Colon (tissue), 2 donors: ENCODE data around the gene ZNF211.

Source experiments
- FAIRE-seq: peaks from 2 replicates; lab custom pipeline; 2012; peaks lifted over from hg19 to GRCh38; lab: Jason Lieb, UNC
- donor health status: control.
- donor health status: control.

ZNF211 gene

DNA sequence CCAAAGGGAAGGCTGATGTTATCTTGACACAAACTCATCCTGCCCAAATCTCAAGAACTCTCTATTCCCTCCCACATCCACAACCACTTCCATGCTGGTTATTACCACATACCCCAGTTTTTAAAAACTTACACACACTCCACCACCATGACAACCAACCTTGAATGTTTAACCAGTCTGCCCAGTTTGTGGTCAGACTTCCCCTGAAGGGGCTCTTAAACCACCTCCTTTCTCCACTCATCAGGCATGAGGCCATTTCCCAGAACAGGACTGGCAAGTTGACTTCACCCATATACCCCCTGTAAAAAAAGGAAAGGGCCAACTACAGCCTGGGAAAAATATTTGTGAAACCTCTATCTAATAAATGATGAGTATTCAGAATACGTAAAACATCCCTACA lies 23.4 kb downstream of the ZNF211 start:
- FAIRE-seq = no peak

DNA sequence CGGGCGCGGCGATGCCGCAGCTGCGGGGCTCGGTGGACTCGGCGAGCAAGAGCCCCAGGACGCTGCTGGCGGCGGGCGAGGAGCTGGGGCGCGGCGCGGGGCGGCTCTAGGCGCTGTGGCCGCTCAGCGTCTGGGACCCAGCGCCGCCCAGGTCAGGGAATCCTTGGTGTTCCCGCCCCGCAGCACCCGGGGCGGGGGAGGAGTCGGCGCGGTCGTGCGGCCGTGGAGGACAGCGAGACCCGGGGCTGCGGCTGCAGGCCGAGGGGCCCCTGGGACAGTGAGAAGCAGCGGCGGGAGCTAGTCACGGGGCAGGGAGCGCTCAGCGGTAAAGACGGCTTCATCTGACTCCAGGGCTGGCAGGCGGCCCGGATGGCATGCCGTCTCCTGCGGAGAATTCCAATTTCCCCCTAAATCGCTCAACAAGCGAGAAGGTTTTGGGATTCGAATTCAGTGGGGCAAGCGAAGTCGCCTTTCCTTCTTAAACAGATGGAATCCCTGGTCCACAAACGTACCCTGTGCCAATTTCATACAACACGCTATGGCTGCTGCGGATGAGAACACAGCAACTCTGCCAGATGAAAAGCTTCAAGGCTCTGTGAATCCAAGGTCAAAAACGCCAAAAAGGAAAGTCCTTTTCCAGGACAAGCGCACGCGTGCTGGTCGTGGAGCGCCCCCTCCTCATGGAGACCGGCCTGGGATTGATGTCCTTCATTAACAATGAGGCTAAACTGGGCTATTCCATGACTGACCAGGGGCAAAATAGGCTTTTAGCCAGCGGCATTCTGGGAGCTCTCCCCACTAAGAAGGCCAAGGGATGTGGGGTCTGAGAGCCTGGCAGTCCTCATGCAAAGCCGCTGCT lies 31.5 kb downstream of the ZNF211 start:
- no peak for FAIRE-seq

DNA sequence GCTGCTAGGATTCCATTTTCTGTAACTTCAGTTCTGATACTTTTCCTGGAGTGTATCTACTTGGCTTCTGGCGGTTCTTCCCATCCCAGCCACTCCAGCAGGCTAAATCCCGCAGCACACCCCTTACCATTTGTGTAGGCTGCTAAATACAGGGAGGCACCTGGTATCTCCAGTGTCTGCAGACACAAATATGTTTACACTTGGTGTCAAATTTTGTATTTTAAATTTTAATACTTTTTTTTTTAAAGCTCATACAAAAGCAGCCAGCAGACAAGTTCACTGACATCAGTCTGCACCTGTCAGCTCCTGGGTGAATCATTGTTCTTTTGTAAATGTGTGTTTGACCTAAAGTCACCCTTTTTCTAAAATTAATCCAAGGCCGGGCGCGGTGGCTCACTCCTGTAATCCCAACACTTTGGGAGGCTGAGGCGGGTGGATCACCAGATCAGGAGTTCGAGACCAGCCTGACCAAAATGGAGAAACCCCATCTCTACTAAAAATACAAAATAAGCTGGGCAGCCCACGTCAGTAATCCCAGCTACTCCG lies 32.4 kb downstream of the ZNF211 start:
- no peak for FAIRE-seq

DNA sequence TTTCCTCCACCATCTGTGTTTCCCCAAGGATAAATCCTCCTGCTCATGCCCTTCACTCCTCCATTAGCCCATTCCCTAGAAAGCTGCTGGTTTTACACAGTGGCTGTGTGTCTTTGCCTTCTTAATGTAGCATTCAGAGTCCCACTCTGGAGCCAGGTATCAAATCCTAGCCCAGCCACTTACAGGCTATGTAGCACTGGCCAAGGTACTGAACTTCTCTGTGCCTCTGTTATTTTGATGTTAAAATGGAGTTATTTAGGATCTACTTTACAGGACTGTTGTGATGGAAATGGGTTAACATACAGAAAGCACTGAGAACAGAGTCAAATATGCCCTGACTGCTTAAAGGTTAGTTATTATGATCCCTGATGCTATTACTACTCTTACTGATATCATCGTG lies 34.3 kb downstream of the ZNF211 start:
- no peak for FAIRE-seq

DNA sequence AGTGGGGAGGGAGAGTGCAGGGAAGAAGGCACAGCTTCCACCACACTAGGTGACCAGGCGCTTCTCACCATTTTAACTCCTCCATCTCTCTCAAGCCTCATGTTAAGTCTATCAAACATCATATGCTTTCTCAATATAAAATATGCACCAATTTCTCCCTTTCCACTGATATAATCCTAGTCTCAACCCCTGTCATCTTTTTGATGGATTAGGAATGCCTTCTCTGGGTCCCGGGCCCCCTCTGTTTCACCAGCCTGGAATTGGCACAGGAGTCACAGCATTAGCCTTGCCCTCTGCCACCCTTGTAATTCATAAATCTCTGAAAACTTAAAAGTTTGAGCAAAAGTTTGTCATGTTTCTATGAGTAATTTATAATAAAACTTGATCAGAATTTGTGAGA lies 35.7 kb downstream of the ZNF211 start, which contains the start of gene ZSCAN4:
TSS of gene ZSCAN4 (plus strand) at position 301 of the 400 bp plus-strand sequence. CDS start 7,211 bp downstream, outside the sequence.
- no peak for FAIRE-seq

DNA sequence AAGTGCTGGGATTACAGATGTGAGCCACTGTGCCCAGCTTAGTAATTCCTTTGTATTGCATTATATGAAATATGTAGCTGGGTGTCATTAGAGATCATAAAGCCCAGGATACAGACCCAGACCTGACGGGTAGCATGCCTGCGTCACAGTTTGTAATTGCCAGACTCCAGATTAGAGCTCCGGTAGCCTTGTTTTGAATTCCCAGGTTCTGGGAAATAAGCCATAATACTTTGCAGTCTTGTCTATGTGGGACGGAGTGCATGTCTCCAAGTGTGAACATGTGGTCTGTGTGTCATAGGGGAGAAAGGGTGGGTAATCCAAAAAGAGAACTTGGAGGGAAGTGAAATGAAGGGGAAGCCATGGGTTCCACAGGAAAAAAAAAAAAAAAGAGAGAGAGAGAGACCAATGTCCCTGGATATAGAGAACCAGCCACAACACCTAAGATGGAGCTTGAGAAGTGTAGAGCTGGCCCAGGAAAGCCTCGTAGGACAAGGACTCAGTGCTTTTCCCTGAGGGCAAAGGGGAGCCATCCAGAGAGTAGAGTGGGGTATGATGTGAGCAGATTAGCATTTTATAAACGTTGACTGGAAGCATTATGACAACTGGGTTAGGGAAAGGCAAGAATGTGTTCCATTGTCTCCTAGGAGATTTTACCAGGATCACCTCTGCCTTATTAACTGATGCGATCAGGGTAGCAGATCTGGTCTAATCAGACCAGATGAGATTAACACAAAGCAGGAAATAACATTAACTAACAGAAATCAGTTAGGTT lies 38.3 kb downstream of the ZNF211 start:
- no peak for FAIRE-seq

DNA sequence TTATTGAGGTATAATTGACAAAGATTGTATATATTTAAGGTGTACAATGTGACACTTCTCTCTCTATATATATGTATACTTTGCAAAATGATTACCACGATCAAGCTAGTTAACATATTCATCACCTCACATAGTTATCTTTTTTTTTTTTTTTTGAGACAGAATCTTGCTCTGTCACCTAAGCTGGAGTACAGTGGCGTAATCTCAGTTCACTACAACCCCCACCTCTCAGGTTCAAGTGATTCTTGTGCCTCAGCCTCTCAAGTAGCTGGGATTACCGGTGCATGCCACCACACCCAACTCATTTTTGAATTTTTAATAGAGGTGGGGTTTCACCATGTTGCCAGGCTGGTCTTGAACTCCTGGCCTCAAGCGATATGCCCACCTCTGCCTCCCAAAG lies 39.5 kb downstream of the ZNF211 start:
- no peak for FAIRE-seq

DNA sequence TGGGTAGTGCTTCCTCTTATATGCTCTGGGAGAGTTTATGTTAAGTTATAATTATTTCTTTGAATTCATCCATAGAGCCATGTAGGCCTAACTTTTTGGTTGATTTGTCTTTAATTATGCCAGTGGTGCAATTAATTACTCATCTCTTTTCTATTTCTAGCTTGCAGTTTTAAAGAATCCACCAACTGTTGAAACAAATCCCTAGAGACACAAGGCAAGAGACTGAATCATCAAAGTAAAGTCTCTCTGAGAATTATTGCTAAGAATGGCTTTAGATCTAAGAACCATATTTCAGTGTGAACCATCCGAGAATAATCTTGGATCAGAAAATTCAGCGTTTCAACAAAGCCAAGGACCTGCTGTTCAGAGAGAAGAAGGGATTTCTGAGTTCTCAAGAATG lies 42.9 kb downstream of the ZNF211 start:
- FAIRE-seq = no peak

DNA sequence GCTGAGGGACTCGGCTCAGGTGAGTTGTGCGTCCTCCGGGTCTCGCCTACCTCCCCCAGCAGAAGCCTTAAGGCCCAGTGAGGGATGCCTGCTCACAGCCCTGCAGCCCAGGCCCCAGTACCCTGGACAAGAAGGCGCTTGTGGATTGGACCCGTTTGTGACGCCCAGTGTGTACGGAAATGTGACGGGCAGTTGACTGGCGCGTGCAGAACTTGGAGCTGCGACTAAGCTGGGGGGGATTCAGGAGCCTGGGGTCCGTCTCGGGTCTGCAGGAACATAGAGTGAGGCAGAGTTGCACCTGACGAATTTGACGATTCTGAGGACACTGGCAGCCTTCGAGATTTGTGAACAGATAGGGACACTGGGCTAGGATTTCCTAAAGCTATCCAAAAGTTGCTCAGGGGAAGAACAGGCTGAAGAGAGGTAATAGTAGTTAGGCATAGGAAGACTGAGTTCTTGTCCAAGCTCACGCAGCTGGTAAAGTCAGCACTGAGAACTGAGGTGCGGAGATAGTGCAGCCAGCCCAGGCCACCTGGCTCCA lies 49.3 kb downstream of the ZNF211 start:
- no peak for FAIRE-seq

DNA sequence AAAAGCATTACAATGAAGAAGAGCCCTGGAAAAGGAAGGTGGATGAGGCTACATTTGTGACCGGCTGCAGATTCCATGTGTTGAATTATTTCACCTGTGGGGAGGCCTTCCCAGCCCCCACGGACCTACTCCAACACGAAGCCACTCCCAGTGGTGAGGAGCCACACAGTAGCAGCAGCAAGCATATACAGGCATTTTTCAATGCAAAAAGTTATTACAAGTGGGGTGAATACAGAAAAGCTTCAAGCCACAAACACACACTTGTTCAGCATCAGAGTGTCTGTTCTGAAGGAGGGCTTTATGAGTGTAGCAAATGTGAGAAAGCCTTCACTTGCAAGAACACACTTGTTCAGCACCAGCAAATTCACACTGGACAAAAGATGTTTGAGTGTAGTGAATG lies 53.8 kb downstream of the ZNF211 start:
- FAIRE-seq = no peak

DNA sequence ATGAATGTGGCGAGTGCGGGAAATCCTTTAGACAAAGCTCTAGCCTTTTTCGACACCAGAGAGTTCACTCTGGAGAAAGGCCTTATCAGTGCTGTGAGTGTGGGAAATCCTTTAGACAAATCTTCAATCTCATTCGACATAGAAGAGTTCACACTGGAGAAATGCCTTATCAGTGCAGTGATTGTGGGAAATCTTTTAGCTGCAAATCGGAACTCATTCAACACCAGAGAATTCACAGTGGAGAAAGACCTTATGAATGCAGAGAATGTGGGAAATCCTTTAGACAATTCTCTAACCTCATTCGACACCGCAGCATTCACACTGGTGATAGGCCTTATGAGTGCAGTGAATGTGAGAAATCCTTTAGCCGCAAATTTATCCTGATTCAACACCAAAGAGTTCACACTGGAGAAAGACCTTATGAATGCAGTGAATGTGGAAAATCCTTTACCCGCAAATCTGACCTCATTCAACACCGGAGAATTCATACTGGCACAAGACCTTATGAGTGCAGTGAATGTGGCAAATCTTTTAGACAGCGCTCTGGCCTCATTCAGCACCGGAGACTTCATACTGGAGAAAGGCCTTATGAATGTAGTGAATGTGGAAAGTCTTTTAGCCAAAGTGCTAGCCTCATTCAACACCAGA lies 54.5 kb downstream of the ZNF211 start:
- FAIRE-seq = no peak

DNA sequence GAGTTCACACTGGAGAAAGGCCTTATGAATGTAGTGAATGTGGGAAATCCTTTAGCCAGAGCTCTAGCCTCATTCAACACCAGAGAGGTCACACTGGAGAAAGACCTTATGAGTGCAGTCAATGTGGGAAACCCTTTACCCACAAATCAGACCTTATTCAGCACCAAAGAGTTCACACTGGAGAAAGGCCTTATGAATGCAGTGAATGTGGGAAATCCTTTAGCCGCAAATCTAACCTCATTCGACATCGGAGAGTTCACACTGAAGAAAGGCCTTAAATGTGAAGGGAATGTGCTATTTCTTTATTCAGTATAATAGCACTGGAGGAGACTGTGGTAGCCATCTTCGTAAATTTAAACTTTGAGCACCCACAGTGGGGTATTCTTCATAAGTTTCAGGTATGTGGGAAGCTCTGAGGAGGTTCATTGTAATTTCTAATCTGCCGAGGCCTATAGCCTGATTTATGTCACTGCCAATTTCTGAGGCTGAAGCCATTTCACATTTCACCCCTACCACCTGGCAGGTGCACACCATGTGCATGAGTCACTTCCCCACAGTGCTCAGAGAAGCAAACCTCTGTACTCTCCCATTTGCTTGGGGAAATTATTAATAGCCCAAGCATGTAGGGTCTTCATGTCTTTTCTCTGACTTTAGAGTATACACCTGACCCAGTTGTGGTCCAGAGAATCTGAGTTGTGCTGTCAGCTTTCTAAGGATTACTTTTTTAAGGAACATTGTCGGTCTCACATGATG lies 55.2 kb downstream of the ZNF211 start:
- FAIRE-seq = no peak

DNA sequence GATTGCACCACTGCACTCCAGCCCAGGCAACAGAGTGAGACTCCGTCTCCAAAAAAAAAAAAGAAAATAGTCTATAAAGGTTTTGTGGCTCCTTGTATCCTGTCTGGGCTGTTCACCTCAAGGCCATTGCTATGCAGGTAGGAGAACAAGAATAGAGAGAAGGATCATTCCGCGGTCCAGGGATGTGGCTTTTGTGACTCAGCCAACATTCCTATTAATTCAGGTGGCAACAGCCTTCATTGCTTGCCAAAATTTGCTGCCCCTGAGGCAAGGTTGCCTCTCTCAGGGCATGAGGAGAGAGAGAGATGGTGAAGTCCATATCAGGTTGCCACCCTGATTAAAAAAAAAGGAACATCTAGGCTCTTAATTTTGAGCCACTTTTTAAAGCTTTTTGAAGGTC lies 56.8 kb downstream of the ZNF211 start:
- no peak for FAIRE-seq
